ENCODE data around the gene NTN1. TPM values are rescaled to one million over a fixed set of nuclear protein-coding genes. Genes with fewer than 3 reads are reported as not detected.
A peak's percentile ranks its signal among the peaks of the same experiment; 100 is the strongest.
"Not testable (repeated sequence)": the region's sequence is repeated elsewhere in the genome, so short reads cannot be mapped to it uniquely, and the experiment has no call there.

The NTN1 gene
- total RNA-seq: 10 to 100 TPM; 68.8 to 79.0 TPM

GRCh38 chr17:9021158-9021991, at the start of gene NTN1:
Gene NTN1, plus strand, starts transcription at chr17:9021510. Its CDS starts 864 bp downstream, at chr17:9022374.
- Histone ChIP-seq H3K9me3 (no peaks in the 10 kb centered on the region), H3K27me3 (replicated peaks; ENCODE audit: insufficient read depth) (no peaks in the 10 kb centered on the region), H3K4me3 (peak within 1 kb of the TSS; percentile 90), H3K36me3 (no peaks in the 10 kb centered on the region), H3K27ac (peak within 1 kb of the TSS; percentile 76 to 89), H3K4me1 (ENCODE audit: control insufficient read depth in 1 of 2, low read depth in 2 of 2) (peaks cover 4 to 21% of the 10 kb centered on the region in 2 donors)
- TF ChIP-seq CTCF (IDR thresholded peaks at IDR 0.05): no peak
- DNase-seq (ENCODE audit: low spot score) (no peak), ATAC-seq (ENCODE audit: insufficient number of reproducible peaks, low FRiP score, low read depth) (peak; percentile 46)

- H3K27ac ChIP-seq: no peak overlapping the region
- H3K4me1 ChIP-seq (ENCODE audit: control insufficient read depth in 1 of 2, low read depth in 2 of 2): no peaks in the 10 kb centered on the region
- no peaks in the 10 kb centered on the region for H3K9me3 ChIP-seq
- H3K4me3 ChIP-seq: no peak overlapping the region
- DNase-seq (ENCODE audit: low spot score): no peak
- no peaks in the 10 kb centered on the region for H3K36me3 ChIP-seq
- no peak for ATAC-seq (ENCODE audit: insufficient number of reproducible peaks, low FRiP score, low read depth)
- no peaks in the 10 kb centered on the region for H3K27me3 ChIP-seq (replicated peaks; ENCODE audit: insufficient read depth)
- no peak for TF ChIP-seq CTCF (IDR thresholded peaks at IDR 0.05)
Measured at GRCh38 chr17:8975091-8975725, 46.1 kb upstream of the NTN1 start.

GRCh38 chr17:8976638-8977037, 44.7 kb upstream of the NTN1 start:
- Histone ChIP-seq H3K27ac (no peak overlapping the region), H3K36me3 (no peaks in the 10 kb centered on the region), H3K9me3 (no peaks in the 10 kb centered on the region), H3K27me3 (replicated peaks; ENCODE audit: insufficient read depth) (no peaks in the 10 kb centered on the region), H3K4me1 (ENCODE audit: control insufficient read depth in 1 of 2, low read depth in 2 of 2) (peaks cover 0 to 3% of the 10 kb centered on the region in 2 donors), H3K4me3 (no peak overlapping the region)
- DNase-seq (ENCODE audit: low spot score): no peak
- no peak for TF ChIP-seq CTCF (IDR thresholded peaks at IDR 0.05)
- no peak for ATAC-seq (ENCODE audit: insufficient number of reproducible peaks, low FRiP score, low read depth)

GRCh38 chr17:8979715-8980114, 41.6 kb upstream of the NTN1 start:
- DNase-seq (ENCODE audit: low spot score) (no peak), ATAC-seq (ENCODE audit: insufficient number of reproducible peaks, low FRiP score, low read depth) (no peak)
- Histone ChIP-seq H3K9me3 (no peaks in the 10 kb centered on the region), H3K27me3 (replicated peaks; ENCODE audit: insufficient read depth) (no peaks in the 10 kb centered on the region), H3K27ac (no peak overlapping the region), H3K4me1 (ENCODE audit: control insufficient read depth in 1 of 2, low read depth in 2 of 2) (peaks cover 0 to 3% of the 10 kb centered on the region in 2 donors), H3K36me3 (no peaks in the 10 kb centered on the region), H3K4me3 (no peak overlapping the region)
- TF ChIP-seq CTCF (IDR thresholded peaks at IDR 0.05): no peak

- Histone ChIP-seq H3K36me3 (no peaks in the 10 kb centered on the region), H3K27ac (no peak overlapping the region), H3K4me3 (no peak overlapping the region), H3K9me3 (no peaks in the 10 kb centered on the region), H3K27me3 (replicated peaks; ENCODE audit: insufficient read depth) (no peaks in the 10 kb centered on the region), H3K4me1 (ENCODE audit: control insufficient read depth in 1 of 2, low read depth in 2 of 2) (peaks cover 0 to 3% of the 10 kb centered on the region in 2 donors)
- no peak for ATAC-seq (ENCODE audit: insufficient number of reproducible peaks, low FRiP score, low read depth)
- TF ChIP-seq CTCF (IDR thresholded peaks at IDR 0.05): no peak
- DNase-seq (ENCODE audit: low spot score): no peak
Measured at GRCh38 chr17:8981443-8981842, 39.9 kb upstream of the NTN1 start.

- not testable (repeated sequence) for H3K36me3 ChIP-seq; DNase-seq (ENCODE audit: low spot score); H3K9me3 ChIP-seq; H3K4me3 ChIP-seq; H3K27ac ChIP-seq; H3K27me3 ChIP-seq (replicated peaks; ENCODE audit: insufficient read depth); H3K4me1 ChIP-seq (ENCODE audit: control insufficient read depth in 1 of 2, low read depth in 2 of 2); ATAC-seq (ENCODE audit: insufficient number of reproducible peaks, low FRiP score, low read depth)
Measured at GRCh38 chr17:8984225-8984624, 37.1 kb upstream of the NTN1 start.
